Naive B cell (primary cell): Measurements from ENCODE around the gene STAT4. TPM values are rescaled to one million over a fixed set of nuclear protein-coding genes. Genes with fewer than 3 reads are reported as not detected.
"Not testable (repeated sequence)": the region's sequence is repeated elsewhere in the genome, so short reads cannot be mapped to it uniquely, and the experiment has no call there.

ENCODE experiments used
- ATAC-seq, 2 donors: fragments of 150-1000 bp; cut with Tn5 transposase; 2 replicates each; pipeline ENCODE4 v1.10.0; 2021; ENCODE audit warnings: low read depth in 2 of 2, mild to moderate bottlenecking in 2 of 2, moderate library complexity in 2 of 2
- DNase-seq: peaks from one replicate; pipeline ENCODE4 v3.0.0; 2022
- H3K27ac Mint-ChIP-seq, 6 donors: one replicate each; pipeline ENCODE4 v1.8.0; 2020 to 2022; ENCODE audit warnings: mild to moderate bottlenecking in 6 of 6, mixed read lengths in 6 of 6, moderate library complexity in 5 of 6, inconsistent platforms in 2 of 6
- H3K27me3 Mint-ChIP-seq, 3 donors: one replicate each; pipeline ENCODE4 v1.8.0; 2021 to 2022; ENCODE audit warnings: mixed read lengths in 3 of 3, mild to moderate bottlenecking in 1 of 3
- H3K36me3 Mint-ChIP-seq, 2 donors: one replicate each; pipeline ENCODE4 v1.8.0; 2020 to 2022; ENCODE audit warnings: mixed read lengths in 2 of 2, inconsistent platforms in 1 of 2, mild to moderate bottlenecking in 1 of 2
- H3K4me1 Mint-ChIP-seq, 3 donors: one replicate each; pipeline ENCODE4 v1.8.0; 2020 to 2022; ENCODE audit warnings: mixed read lengths in 3 of 3, inconsistent platforms in 1 of 3, mild to moderate bottlenecking in 1 of 3, moderate library complexity in 1 of 3
- H3K4me3 Mint-ChIP-seq, 8 donors: one replicate each; pipeline ENCODE4 v1.8.0; 2020 to 2022; ENCODE audit warnings: mild to moderate bottlenecking in 8 of 8, mixed read lengths in 8 of 8, moderate library complexity in 8 of 8, inconsistent platforms in 2 of 8
- H3K9me3 Mint-ChIP-seq, 7 donors: one replicate each; pipeline ENCODE4 v1.8.0; 2020 to 2022; ENCODE audit warnings: mixed read lengths in 7 of 7, mild to moderate bottlenecking in 5 of 7, inconsistent platforms in 2 of 7, moderate library complexity in 1 of 7
- polyA plus RNA-seq, 6 donors: library from polyadenylated mRNA; unstranded; fragments of 300-500 nt; fragmentation: Illumina TruSeq; gene quantifications; one replicate each; pipeline ENCODE4 v1.2.3, GENCODE V29; 2021; ENCODE audit warnings: low read depth in 6 of 6

STAT4 gene
- polyA plus RNA-seq, 6 donors from 2014 or later, result 0.19 to 2.3 (median 1.2) TPM

DNA sequence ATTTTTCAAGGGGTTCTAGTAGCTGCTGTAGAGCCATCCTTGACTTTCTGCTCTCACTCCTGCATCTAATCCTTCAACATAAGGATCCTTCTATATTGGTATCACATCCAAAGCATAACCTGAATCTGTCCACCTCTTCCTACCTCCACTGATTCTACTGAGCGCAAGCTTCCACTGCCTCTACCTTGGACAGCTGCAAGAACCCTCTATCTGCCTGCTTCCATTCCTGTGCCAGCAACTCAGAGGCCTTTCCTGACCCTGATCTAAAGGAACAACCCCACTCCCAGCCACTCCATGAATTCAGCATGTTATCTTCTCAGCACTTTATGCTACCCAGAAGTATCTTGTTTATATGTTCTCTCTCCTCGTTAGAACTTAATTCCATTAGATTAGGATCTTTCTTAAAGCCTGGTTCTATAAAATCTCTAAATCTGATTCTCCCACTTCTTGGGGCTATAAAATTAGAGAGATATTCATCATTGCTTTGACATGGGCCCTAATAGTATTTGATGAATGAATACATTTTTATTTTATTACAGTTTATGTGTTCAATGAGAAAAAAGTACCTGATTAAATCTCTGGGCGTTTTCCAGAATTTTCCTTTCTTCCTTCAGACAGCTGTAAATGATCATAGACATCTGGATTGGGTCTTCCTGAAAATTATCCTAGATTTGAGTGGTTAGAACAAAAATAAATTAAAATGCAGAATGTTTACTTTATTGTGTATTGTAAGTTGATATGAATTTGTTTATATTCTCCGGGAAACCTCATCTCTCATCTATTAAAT is 143.6 kb downstream of the STAT4 start:
- no peak overlapping the region for H3K4me3 Mint-ChIP-seq
- H3K27me3 Mint-ChIP-seq, result no peaks in the 10 kb centered on the region
- peaks cover 32 to 41% of the 10 kb centered on the region in 2 donors for H3K36me3 Mint-ChIP-seq
- peaks cover 21 to 23% (median 22%) of the 10 kb centered on the region in 3 donors for H3K4me1 Mint-ChIP-seq
- H3K9me3 Mint-ChIP-seq, result peaks cover 0 to 2% (median 0%) of the 10 kb centered on the region in 7 donors
- ATAC-seq (no peak), DNase-seq (no peak)
- peak overlapping the region in 4 of 6 donors; percentile 4 to 34 (median 24) for H3K27ac Mint-ChIP-seq

DNA sequence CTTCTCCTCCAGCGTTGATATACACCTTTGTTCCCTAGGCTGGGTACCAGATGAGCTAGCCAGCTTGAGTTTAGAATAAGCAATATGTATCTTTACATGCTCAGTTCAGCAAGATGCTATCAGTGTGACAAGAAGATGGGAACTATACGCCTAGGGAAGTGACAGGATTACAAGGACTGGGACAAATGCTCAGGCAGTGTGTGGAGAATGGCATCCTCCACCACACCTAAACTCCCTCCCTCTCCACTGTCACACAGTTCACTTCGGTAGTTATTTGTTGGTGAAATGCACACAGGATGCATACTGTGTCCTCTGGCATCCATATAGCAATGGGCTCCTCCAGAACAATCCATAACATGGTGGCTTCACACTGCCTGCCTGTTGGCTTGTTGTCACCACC is 144.5 kb downstream of the STAT4 start:
- H3K27ac Mint-ChIP-seq, result peak overlapping the region in 1 of 6 donors; percentile 20
- DNase-seq (no peak), ATAC-seq (no peak)
- peaks cover 0 to 2% (median 0%) of the 10 kb centered on the region in 7 donors for H3K9me3 Mint-ChIP-seq
- H3K4me3 Mint-ChIP-seq, result no peak overlapping the region
- no peaks in the 10 kb centered on the region for H3K27me3 Mint-ChIP-seq
- H3K4me1 Mint-ChIP-seq, result peaks cover 17% of the 10 kb centered on the region in 3 donors
- peaks cover 32 to 44% of the 10 kb centered on the region in 2 donors for H3K36me3 Mint-ChIP-seq

DNA sequence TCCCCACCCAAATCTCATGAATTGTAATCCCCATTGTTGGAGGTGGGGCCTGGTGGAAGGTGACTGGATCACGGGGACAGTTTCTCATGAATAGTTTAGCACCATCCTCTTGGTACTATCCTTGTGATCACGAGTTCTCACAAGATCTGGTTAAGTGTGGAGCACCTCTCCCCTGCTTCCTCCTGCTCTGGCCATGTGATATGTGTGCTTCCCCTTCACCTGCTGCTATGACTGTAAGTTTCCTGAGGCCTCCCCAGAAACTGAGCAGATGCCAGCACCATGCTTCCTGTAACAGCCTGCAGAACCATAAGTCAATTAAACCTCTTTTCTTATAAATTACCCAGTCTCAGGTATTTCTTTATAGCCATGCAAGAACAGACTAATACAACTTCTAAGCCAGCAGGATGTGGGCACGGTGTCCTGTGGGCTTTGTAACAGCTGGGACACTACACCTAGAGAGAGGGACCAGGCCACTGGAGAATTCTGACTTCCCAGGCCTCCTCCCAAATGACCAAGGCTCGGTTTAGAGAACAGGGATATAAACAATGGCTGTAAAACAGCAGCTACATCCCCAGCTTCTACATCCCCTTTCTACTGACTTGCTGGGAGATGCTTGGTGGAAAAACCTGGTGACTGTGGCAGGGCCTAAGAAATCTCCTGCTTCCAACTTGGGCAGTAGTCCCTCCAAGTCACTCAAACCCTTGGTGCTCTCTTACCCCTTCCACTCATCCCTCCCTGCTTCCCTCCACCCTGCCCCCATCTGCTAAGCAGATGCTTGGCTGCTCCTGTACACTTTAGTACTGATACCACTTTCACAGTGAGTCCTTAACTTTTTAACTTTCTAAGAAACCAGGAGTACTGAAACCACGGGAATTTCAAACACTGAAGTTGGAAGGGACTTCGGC is 147.1 kb downstream of the STAT4 start:
- Mint-ChIP-seq H3K4me1 (peaks cover 9 to 16% (median 14%) of the 10 kb centered on the region in 3 donors), H3K4me3 (peak overlapping the region in 1 of 8 donors; percentile 15), H3K27me3 (no peaks in the 10 kb centered on the region), H3K9me3 (peaks cover 0 to 2% (median 0%) of the 10 kb centered on the region in 7 donors), H3K36me3 (peaks cover 32 to 54% of the 10 kb centered on the region in 2 donors), H3K27ac (peak overlapping the region; percentile 18 to 94 (median 58))
- ATAC-seq (no peak), DNase-seq (no peak)

DNA sequence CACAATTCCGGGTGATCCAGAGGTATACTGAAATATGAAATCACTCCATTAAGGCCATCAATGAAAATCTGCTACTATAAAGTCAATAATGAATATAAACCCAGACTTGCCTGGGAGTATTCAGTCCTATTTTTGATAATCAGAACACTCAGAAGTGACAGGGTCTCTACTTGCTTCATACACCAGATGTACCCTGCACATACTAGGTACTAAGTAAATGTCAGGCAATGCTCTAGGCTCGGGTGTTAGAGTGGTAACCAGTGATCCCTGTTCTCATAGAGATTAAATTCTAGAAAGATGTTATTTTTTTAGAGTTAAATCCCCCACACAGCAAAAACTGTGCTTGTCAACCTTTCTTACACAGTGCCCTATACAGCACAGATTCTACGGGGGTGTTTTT is 149.2 kb downstream of the STAT4 start:
- DNase-seq, result no peak
- ATAC-seq, result no peak
- no peaks in the 10 kb centered on the region for H3K27me3 Mint-ChIP-seq
- no peak overlapping the region for H3K4me3 Mint-ChIP-seq
- H3K27ac Mint-ChIP-seq, result peak overlapping the region in 2 of 6 donors; percentile 13 to 61
- peaks cover 0 to 3% (median 0%) of the 10 kb centered on the region in 7 donors for H3K9me3 Mint-ChIP-seq
- H3K4me1 Mint-ChIP-seq, result peaks cover 2 to 4% (median 4%) of the 10 kb centered on the region in 3 donors
- H3K36me3 Mint-ChIP-seq, result peaks cover 40 to 56% of the 10 kb centered on the region in 2 donors

DNA sequence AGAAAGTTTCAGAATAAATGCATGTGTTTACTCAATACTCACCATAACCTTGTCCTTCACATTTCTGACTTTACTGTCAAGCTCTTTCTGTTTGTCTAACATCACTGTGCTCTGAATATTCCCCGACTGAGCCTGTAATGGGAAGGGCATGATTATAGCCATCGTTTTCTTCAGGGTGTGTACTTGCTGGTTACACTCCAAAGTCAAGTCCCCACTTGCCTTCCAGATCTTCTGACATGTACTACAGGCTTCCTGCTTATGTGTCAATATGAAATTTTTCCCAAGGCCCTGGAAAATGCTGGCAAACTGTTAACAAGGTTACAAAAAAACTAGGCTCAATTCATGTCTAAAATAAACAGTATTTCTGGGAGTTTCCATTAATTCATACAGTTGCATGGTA is 149.8 kb downstream of the STAT4 start:
- Mint-ChIP-seq H3K27ac (peak overlapping the region in 3 of 6 donors; percentile 13 to 81 (median 52)), H3K4me1 (peaks cover 2 to 4% (median 4%) of the 10 kb centered on the region in 3 donors), H3K27me3 (no peaks in the 10 kb centered on the region), H3K36me3 (peaks cover 46 to 55% of the 10 kb centered on the region in 2 donors), H3K9me3 (peaks cover 0 to 4% (median 0%) of the 10 kb centered on the region in 7 donors), H3K4me3 (no peak overlapping the region)
- DNase-seq (no peak), ATAC-seq (no peak)

DNA sequence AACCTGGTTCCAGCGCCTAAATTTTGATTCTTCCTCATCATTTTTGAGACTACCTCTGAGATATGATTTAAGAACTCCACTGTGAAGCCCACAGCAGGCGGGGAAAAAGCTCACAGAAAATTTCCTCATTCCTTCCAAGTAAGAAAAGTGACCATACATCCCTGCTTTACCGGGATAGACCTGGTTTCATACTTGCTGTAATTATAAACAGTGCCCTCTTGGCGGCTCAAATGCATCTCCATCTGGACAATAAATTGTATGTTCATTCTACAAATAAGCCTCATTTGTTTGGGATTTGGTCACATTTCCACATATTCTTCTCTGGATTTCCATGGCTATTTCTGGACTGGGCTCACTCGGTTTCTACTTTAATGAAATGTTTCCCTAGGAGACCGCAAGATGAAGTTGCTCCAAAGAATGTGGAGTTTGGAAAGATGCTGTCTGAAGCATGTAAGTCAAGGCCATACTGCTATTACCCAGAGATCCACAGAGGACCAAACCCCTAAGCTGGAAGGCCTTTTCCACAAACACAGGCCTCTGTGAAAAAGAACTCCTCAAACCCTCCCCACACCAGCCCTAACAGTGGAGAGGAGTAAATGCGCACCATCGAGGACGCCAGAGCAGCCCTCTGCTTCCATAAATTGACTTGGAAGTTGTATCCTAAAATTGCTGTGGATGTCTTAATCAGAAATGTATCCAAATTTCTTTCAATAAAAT is 150.7 kb downstream of the STAT4 start:
- Mint-ChIP-seq H3K9me3 (peaks cover 0 to 4% (median 1%) of the 10 kb centered on the region in 7 donors), H3K27ac (peak overlapping the region in 2 of 6 donors; percentile 24 to 36)

DNA sequence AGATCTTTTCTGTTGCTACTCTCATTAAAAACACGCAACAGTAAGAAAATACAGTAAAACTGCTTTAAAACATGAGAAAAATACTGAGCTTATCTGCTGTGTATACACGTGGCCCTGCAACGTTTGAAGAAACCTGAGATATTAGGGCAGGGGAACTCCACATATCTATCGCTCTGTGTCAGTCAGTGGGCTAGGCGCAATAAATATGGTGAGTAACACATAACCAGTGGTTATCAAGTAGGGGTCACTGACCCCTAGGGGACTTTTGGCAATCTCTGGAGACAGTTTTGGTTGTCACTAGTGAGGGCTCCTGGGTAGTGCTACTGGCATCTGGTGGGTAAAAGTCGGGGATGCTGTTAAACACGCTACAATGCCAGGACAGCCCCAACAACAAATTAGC is 151.7 kb downstream of the STAT4 start:
- peaks cover 45 to 60% of the 10 kb centered on the region in 2 donors for H3K36me3 Mint-ChIP-seq
- ATAC-seq (no peak), DNase-seq (no peak)
- peaks cover 0 to 7% (median 0%) of the 10 kb centered on the region in 7 donors for H3K9me3 Mint-ChIP-seq
- H3K27me3 Mint-ChIP-seq, result no peaks in the 10 kb centered on the region
- H3K4me1 Mint-ChIP-seq, result peaks cover 2 to 8% (median 8%) of the 10 kb centered on the region in 3 donors
- H3K4me3 Mint-ChIP-seq, result no peak overlapping the region
- peak overlapping the region in 2 of 6 donors; percentile 36 to 46 for H3K27ac Mint-ChIP-seq

More for the DNA sequence above, 150.7 kb downstream of the STAT4 start:
- Mint-ChIP-seq H3K27me3 (no peaks in the 10 kb centered on the region), H3K4me1 (peaks cover 2 to 9% (median 4%) of the 10 kb centered on the region in 3 donors), H3K36me3 (peaks cover 53 to 60% of the 10 kb centered on the region in 2 donors), H3K4me3 (no peak overlapping the region)
- DNase-seq, result no peak
- no peak for ATAC-seq

DNA sequence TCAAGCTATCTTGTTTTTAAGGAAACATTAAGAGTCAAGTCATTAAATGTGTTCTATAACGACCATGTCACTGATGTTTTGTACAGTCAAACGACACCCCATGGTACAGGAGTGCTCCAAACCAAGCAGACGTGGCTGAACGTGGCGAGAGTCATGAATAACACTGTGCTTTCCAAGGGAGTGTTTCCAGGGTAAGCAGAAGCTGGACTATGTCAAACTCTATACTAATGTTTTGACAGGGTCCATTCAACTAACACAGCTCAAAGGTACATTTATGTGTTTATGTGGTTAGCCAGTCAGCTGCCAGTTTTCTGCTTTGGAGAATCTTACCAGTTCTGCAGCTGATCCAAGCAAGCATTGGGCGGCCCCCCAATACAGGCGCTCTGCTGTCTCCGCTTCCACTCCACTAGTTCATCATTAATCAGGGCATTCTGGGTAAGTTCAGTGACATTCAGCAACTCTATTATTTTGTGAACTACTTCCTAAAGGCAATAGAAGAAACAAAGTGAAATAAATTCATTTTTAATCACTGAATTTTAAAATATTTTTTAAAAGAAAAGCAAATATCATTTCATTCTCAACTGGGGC is 153.2 kb downstream of the STAT4 start:
- no peak for DNase-seq
- peaks cover 0 to 7% (median 0%) of the 10 kb centered on the region in 7 donors for H3K9me3 Mint-ChIP-seq
- peak overlapping the region in 1 of 6 donors; percentile 6 for H3K27ac Mint-ChIP-seq

DNA sequence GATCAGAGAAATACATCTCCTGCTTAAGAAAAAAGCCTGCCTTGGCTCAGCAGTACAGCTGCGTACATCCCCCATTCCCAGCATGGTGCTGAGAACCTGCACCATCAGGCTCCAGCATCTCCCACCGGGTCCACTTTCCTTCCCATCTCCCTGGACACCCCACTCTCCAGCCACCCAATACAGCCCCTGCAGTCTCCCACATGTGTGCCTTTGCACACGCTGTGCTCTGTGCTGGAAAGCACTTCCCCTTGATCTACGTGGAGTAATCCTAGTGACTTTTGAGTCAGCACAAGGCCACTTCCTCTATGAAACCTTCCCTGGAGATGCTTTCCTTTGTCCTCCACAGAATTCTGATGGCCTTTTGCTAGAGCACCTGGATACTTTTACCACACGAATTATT is 153.8 kb downstream of the STAT4 start:
- Mint-ChIP-seq H3K27me3 (no peaks in the 10 kb centered on the region), H3K36me3 (peaks cover 34 to 56% of the 10 kb centered on the region in 2 donors), H3K27ac (no peak overlapping the region), H3K4me3 (no peak overlapping the region), H3K4me1 (peaks cover 0 to 13% (median 7%) of the 10 kb centered on the region in 3 donors), H3K9me3 (peaks cover 0 to 7% (median 0%) of the 10 kb centered on the region in 7 donors)
- DNase-seq (no peak), ATAC-seq (no peak)

More for the DNA sequence above, 153.2 kb downstream of the STAT4 start:
- Mint-ChIP-seq H3K27me3 (no peaks in the 10 kb centered on the region), H3K4me1 (peaks cover 0 to 13% (median 7%) of the 10 kb centered on the region in 3 donors), H3K4me3 (no peak overlapping the region), H3K36me3 (peaks cover 34 to 62% of the 10 kb centered on the region in 2 donors)
- no peak for ATAC-seq

DNA sequence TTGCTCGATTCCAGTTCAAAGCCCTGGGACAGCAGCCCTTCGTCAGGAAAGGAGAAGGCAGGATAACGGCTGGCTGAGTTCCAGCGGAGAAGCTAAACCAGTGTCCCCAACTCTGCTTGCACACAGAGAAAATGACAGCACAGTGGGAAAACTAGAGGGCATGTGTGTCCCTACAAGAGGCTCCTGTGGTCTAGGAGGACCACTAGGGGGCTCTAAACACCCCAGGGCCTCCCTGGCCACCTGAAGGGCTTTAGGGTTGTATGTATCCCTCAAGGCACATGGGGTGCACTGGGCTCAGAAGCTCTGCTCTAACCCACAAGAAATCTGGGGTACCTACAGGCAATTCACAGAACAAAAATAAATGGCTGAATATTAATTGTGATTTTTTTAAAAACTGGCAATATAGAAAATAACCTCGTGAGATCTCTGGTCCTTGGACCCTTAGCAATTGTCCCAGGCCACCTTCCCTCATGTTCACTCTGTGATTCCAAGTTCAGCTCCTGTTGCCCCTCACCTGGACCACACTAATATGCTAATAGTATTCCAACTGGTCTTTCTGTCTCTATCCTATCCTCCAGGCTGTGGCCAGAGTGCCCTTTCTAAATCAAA is 154.4 kb downstream of the STAT4 start:
- Mint-ChIP-seq H3K4me1 (peaks cover 0 to 13% (median 7%) of the 10 kb centered on the region in 3 donors), H3K27ac (peak overlapping the region in 3 of 6 donors; percentile 55 to 87 (median 70))

DNA sequence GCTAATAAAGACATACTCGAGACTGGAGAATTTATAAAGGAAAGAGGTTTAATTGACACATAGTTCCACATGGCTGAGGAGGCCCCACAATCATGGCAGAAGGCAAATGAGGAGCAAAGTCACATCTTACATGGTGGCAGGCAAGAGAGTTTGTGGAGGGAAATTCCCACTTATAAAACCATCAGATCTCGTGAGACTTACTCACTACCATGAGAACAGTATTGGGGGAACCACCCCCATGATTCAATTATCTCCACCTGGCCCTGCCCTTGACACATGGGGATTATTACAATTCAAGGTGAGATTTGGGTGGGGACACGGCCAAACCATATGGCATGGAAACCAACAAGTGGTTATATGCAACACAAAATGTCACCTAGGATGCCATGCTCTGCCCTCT is 155.5 kb downstream of the STAT4 start:
- Mint-ChIP-seq H3K4me1 (peaks cover 0 to 13% (median 7%) of the 10 kb centered on the region in 3 donors), H3K36me3 (peaks cover 34 to 55% of the 10 kb centered on the region in 2 donors), H3K27ac (peak overlapping the region in 1 of 6 donors; percentile 50)
- not testable (repeated sequence) for ATAC-seq, DNase-seq, H3K9me3 Mint-ChIP-seq, H3K4me3 Mint-ChIP-seq, H3K27me3 Mint-ChIP-seq

More for the DNA sequence above, 154.4 kb downstream of the STAT4 start:
- ATAC-seq (peak; percentile 72 to 78), DNase-seq (peak; percentile 26)
- Mint-ChIP-seq H3K36me3 (peaks cover 34 to 55% of the 10 kb centered on the region in 2 donors), H3K4me3 (peak overlapping the region in 1 of 8 donors; percentile 33), H3K27me3 (no peaks in the 10 kb centered on the region), H3K9me3 (peaks cover 0 to 7% (median 0%) of the 10 kb centered on the region in 7 donors)

DNA sequence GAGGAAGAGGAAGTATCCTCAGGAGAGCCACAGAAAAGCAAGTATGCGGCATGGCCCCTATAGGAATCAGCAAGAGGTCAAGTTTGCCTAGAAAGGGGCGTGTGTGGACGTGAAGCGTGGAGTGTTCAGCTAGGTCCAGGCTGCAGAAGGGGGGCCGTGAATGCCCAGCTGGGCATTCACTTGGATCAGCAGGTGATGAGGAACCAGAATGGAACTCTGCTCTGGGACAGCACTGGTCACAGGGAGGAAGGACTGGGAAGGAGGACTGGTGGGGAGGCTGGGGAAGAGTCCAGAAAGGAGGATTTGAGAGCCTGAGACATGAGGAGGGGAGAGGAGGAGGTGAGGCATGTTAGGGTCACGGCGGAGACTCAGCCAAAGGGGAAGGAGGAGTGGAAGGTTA is 156.6 kb downstream of the STAT4 start:
- no peak overlapping the region for H3K4me3 Mint-ChIP-seq
- H3K27me3 Mint-ChIP-seq, result no peaks in the 10 kb centered on the region
- peak overlapping the region in 4 of 6 donors; percentile 14 to 78 (median 45) for H3K27ac Mint-ChIP-seq
- H3K4me1 Mint-ChIP-seq, result peaks cover 0 to 13% (median 7%) of the 10 kb centered on the region in 3 donors
- DNase-seq (no peak), ATAC-seq (no peak)
- H3K9me3 Mint-ChIP-seq, result peaks cover 0 to 7% (median 0%) of the 10 kb centered on the region in 7 donors
- peaks cover 34 to 45% of the 10 kb centered on the region in 2 donors for H3K36me3 Mint-ChIP-seq
